ENCODE results near the gene SREK1.

DNA sequence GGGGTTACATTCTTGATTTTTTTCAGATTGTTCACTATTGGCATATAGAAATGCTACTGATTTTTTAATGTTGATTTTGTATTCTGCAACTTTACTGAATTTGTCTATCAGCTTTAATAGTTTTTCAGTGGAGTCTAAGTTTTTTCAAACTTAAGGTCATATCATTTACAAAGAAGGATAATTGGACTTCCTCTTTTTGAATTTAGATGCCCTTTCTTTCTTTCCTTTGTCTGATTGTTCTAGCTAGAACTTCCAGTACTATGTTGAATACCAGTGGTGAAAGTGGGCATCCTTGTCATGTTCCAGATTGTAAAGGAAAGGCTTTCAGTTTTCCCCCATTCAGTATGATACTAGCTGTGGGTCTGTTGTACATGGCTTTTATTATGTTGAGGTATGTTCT lies 49.3 kb downstream of the SREK1 start:
- TF ChIP-seq, protein P1, sequence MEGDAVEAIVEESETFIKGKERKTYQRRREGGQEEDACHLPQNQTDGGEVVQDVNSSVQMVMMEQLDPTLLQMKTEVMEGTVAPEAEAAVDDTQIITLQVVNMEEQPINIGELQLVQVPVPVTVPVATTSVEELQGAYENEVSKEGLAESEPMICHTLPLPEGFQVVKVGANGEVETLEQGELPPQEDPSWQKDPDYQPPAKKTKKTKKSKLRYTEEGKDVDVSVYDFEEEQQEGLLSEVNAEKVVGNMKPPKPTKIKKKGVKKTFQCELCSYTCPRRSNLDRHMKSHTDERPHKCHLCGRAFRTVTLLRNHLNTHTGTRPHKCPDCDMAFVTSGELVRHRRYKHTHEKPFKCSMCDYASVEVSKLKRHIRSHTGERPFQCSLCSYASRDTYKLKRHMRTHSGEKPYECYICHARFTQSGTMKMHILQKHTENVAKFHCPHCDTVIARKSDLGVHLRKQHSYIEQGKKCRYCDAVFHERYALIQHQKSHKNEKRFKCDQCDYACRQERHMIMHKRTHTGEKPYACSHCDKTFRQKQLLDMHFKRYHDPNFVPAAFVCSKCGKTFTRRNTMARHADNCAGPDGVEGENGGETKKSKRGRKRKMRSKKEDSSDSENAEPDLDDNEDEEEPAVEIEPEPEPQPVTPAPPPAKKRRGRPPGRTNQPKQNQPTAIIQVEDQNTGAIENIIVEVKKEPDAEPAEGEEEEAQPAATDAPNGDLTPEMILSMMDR (conservative IDR thresholded peaks at IDR 0.05) = no peak
- no peak for TF ChIP-seq ZFX (IDR thresholded peaks at IDR 0.05)
